ENCODE data around the gene ATRX.

DNA sequence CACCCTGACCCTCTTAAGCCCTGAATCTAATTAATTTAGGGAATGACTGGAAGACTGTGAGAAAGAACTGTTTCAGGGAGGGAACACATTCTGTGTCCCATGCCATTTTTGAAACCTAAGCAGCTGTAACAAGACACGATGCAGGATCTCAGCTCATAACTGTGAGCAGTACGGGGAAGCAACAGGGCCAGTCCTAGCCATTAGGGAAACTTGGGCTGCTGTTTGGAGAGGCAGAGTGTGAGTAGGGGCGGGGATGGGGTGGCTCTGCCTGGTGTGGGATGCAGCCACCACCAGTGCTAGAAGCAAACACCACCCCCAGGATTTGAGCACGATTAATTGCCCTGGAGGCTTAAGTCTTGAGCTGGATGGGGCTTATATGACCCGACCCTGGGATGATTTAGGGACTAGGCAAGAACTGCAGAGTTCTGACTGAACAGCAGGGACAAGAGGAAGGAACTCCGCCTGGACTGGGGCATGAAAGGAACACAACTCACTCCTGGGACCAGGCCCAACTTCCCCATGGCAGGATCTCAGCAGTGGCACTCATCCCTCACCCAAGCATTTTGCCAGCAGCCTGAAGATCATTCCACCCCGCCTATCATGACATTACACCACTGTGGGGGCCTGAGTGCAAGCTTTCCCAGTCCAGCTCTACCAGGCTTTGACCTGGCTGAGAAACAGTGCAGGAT lies 43.1 kb downstream of the ATRX start:
- TF ChIP-seq, protein P1, sequence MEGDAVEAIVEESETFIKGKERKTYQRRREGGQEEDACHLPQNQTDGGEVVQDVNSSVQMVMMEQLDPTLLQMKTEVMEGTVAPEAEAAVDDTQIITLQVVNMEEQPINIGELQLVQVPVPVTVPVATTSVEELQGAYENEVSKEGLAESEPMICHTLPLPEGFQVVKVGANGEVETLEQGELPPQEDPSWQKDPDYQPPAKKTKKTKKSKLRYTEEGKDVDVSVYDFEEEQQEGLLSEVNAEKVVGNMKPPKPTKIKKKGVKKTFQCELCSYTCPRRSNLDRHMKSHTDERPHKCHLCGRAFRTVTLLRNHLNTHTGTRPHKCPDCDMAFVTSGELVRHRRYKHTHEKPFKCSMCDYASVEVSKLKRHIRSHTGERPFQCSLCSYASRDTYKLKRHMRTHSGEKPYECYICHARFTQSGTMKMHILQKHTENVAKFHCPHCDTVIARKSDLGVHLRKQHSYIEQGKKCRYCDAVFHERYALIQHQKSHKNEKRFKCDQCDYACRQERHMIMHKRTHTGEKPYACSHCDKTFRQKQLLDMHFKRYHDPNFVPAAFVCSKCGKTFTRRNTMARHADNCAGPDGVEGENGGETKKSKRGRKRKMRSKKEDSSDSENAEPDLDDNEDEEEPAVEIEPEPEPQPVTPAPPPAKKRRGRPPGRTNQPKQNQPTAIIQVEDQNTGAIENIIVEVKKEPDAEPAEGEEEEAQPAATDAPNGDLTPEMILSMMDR (IDR thresholded peaks at IDR 0.05; ENCODE audit: insufficient read depth, low read length), result no peak
- TF ChIP-seq SPI1 (IDR thresholded peaks at IDR 0.05; ENCODE audit: borderline replicate concordance, low read depth) (no peak), POLR2AphosphoS5 (IDR thresholded peaks at IDR 0.05; ENCODE audit: low read depth) (no peak)

Data from HL-60 (cell line).